HG03025 (cell line): Measurements from ENCODE around the gene SYTL5.

ENCODE experiments used
- ATAC-seq: cut with Tn5 transposase; IDR thresholded peaks from one replicate; pipeline ENCODE4 v1.9.1; 2021; ENCODE audit warnings: mild to moderate bottlenecking, moderate library complexity; ENCODE audit not compliant: unreplicated experiment, low FRiP score

The SYTL5 gene

GRCh38 chrX:38018766-38019425, 12.5 kb downstream of the SYTL5 start:
- no peak for ATAC-seq

- no peak for ATAC-seq
These were observed 21.9 kb downstream of the SYTL5 start for GRCh38 chrX:38028300-38028699.

- ATAC-seq = no peak
These were observed 30.1 kb downstream of the SYTL5 start for GRCh38 chrX:38036466-38036865.

- no peak for ATAC-seq
These were observed 32.1 kb downstream of the SYTL5 start for GRCh38 chrX:38038501-38038900.

GRCh38 chrX:38041237-38041636, 34.9 kb downstream of the SYTL5 start:
- no peak for ATAC-seq

- no peak for ATAC-seq
These were observed 38.3 kb downstream of the SYTL5 start for GRCh38 chrX:38044701-38045100.

GRCh38 chrX:38045538-38046096, 39.3 kb downstream of the SYTL5 start:
- no peak for ATAC-seq

GRCh38 chrX:38048886-38049285, 42.5 kb downstream of the SYTL5 start:
- no peak for ATAC-seq

- no peak for ATAC-seq
These were observed 44.5 kb downstream of the SYTL5 start for GRCh38 chrX:38050806-38051205.

GRCh38 chrX:38052096-38052495, 45.7 kb downstream of the SYTL5 start:
- ATAC-seq = no peak

GRCh38 chrX:38055170-38055847, 49.0 kb downstream of the SYTL5 start:
- ATAC-seq = no peak

- no peak for ATAC-seq
These were observed 54.1 kb downstream of the SYTL5 start for GRCh38 chrX:38060331-38060878.

GRCh38 chrX:38061335-38061734, 55.0 kb downstream of the SYTL5 start:
- ATAC-seq = no peak

GRCh38 chrX:38066934-38067333, 60.6 kb downstream of the SYTL5 start:
- ATAC-seq = no peak

GRCh38 chrX:38069273-38069672, 62.9 kb downstream of the SYTL5 start:
- ATAC-seq = no peak

GRCh38 chrX:38069991-38070390, 63.6 kb downstream of the SYTL5 start:
- ATAC-seq = no peak

- no peak for ATAC-seq
These were observed 73.1 kb downstream of the SYTL5 start for GRCh38 chrX:38079463-38079862.

GRCh38 chrX:38080808-38081207, 74.5 kb downstream of the SYTL5 start:
- ATAC-seq = no peak

- ATAC-seq = no peak
These were observed 75.6 kb downstream of the SYTL5 start for GRCh38 chrX:38081909-38082308.

- no peak for ATAC-seq
These were observed 76.0 kb downstream of the SYTL5 start for GRCh38 chrX:38082309-38082708.

- no peak for ATAC-seq
These were observed 79.5 kb downstream of the SYTL5 start for GRCh38 chrX:38085813-38086212.
